Hematopoietic multipotent progenitor cell treated with erythropoietin and hydrocortisone succinate and interleukin-3 and kit ligand, for 8 days (in vitro differentiated cells): Measurements from ENCODE around the gene GPNMB.
"Not testable (repeated sequence)": the region's sequence is repeated elsewhere in the genome, so short reads cannot be mapped to it uniquely, and the experiment has no call there.

Source experiments
- DNase-seq: peaks from one replicate; pipeline ENCODE4 v3.0.0-alpha.2; 2015

The GPNMB gene

GRCh38 chr7:23312141-23312540, 65.6 kb downstream of the GPNMB start:
- not testable (repeated sequence) for DNase-seq

- no peak for DNase-seq
Measured at GRCh38 chr7:23315366-23315765, 68.8 kb downstream of the GPNMB start.
